Activated naive CD8-positive, alpha-beta T cell treated with anti-CD3 and anti-CD28 coated beads for 36 hours (primary cell): ENCODE results near the gene WNK2. TPM values are rescaled to one million over a fixed set of nuclear protein-coding genes. Genes with fewer than 3 reads are reported as not detected.
"Not testable (repeated sequence)": the region's sequence is repeated elsewhere in the genome, so short reads cannot be mapped to it uniquely, and the experiment has no call there.

Source experiments
- DNase-seq: peaks from one replicate; pipeline ENCODE4 v3.0.0; 2021
- H3K27ac Mint-ChIP-seq: one replicate; pipeline ENCODE4 v1.8.0; 2022; ENCODE audit warnings: mild to moderate bottlenecking, moderate library complexity, mixed read lengths
- H3K27me3 Mint-ChIP-seq: one replicate; pipeline ENCODE4 v1.8.0; 2022; ENCODE audit warnings: mild to moderate bottlenecking, mixed read lengths
- H3K36me3 Mint-ChIP-seq: one replicate; pipeline ENCODE4 v1.8.0; 2021; ENCODE audit warnings: mild to moderate bottlenecking, mixed read lengths
- H3K4me1 Mint-ChIP-seq: one replicate; pipeline ENCODE4 v1.8.0; 2021; ENCODE audit warnings: mixed read lengths
- H3K4me3 Mint-ChIP-seq: one replicate; pipeline ENCODE4 v1.8.0; 2022; ENCODE audit warnings: mild to moderate bottlenecking, moderate library complexity, mixed read lengths
- H3K9me3 Mint-ChIP-seq: one replicate; pipeline ENCODE4 v1.8.0; 2022; ENCODE audit warnings: mixed read lengths
- total RNA-seq, 2 experiments: library from RNA; stranded (reverse); gene quantifications; one replicate each; pipeline ENCODE4 v1.2.3, GENCODE V29; 2021

The WNK2 gene
- total RNA-seq, 2 experiments from 2014 or later: 0.88 to 0.89 TPM

- Mint-ChIP-seq H3K27me3 (peaks cover 10% of the 10 kb centered on the region), H3K4me1 (no peaks in the 10 kb centered on the region), H3K36me3 (no peaks in the 10 kb centered on the region), H3K9me3 (peaks cover 13% of the 10 kb centered on the region), H3K4me3 (no peak overlapping the region), H3K27ac (no peak overlapping the region)
- no peak for DNase-seq
Observed at GRCh38 chr9:93364734-93365426, 180.9 kb downstream of the WNK2 start.

GRCh38 chr9:93365427-93366118 lies 181.6 kb downstream of the WNK2 start:
- Mint-ChIP-seq H3K36me3 (no peaks in the 10 kb centered on the region), H3K4me1 (no peaks in the 10 kb centered on the region), H3K4me3 (no peak overlapping the region), H3K9me3 (peaks cover 11% of the 10 kb centered on the region), H3K27me3 (peaks cover 10% of the 10 kb centered on the region), H3K27ac (no peak overlapping the region)
- DNase-seq: no peak

GRCh38 chr9:93366119-93366447 lies 182.1 kb downstream of the WNK2 start:
- Mint-ChIP-seq H3K9me3 (peaks cover 11% of the 10 kb centered on the region), H3K27me3 (peaks cover 10% of the 10 kb centered on the region), H3K4me3 (no peak overlapping the region), H3K4me1 (no peaks in the 10 kb centered on the region), H3K36me3 (no peaks in the 10 kb centered on the region), H3K27ac (no peak overlapping the region)
- no peak for DNase-seq

- H3K4me3 Mint-ChIP-seq, H3K4me1 Mint-ChIP-seq, H3K27ac Mint-ChIP-seq, H3K36me3 Mint-ChIP-seq, DNase-seq: not testable (repeated sequence)
- H3K27me3 Mint-ChIP-seq: peaks cover 10% of the 10 kb centered on the region
- peaks cover 10% of the 10 kb centered on the region for H3K9me3 Mint-ChIP-seq
Observed at GRCh38 chr9:93366486-93366885, 182.5 kb downstream of the WNK2 start.

- peaks cover 13% of the 10 kb centered on the region for H3K27me3 Mint-ChIP-seq
- H3K4me3 Mint-ChIP-seq: no peak overlapping the region
- peaks cover 3% of the 10 kb centered on the region for H3K9me3 Mint-ChIP-seq
- no peak overlapping the region for H3K27ac Mint-ChIP-seq
- H3K4me1 Mint-ChIP-seq: no peaks in the 10 kb centered on the region
- H3K36me3 Mint-ChIP-seq: no peaks in the 10 kb centered on the region
- no peak for DNase-seq
Observed at GRCh38 chr9:93368437-93368836, 184.5 kb downstream of the WNK2 start.

- Mint-ChIP-seq H3K4me3 (no peak overlapping the region), H3K36me3 (no peaks in the 10 kb centered on the region), H3K27ac (no peak overlapping the region), H3K27me3 (peaks cover 15% of the 10 kb centered on the region), H3K4me1 (no peaks in the 10 kb centered on the region), H3K9me3 (no peaks in the 10 kb centered on the region)
- no peak for DNase-seq
Observed at GRCh38 chr9:93369686-93370085, 185.7 kb downstream of the WNK2 start.

Other genes with a start within 250 kb of the WNK2 start
- gene FGD3, start 236.6 kb upstream of the WNK2 start, total RNA-seq: 10 to 100 TPM; 41.5 to 42.9 TPM
- gene SUSD3, start 125.4 kb upstream of the WNK2 start, total RNA-seq: 10 to 100 TPM; 27.1 to 28.8 TPM
- 10 to 100 TPM; 36.5 to 38.6 TPM for gene CARD19, start 87.9 kb upstream of the WNK2 start, total RNA-seq
- gene NINJ1, start 49.9 kb upstream of the WNK2 start, total RNA-seq: 10 to 100 TPM; 74.9 to 77.8 TPM